NOMO-1 treated with dmso at 0.1 percent for 144 hours (cell line): ENCODE data around the gene RBM19.
A peak's percentile ranks its signal among the peaks of the same experiment; 100 is the strongest.

Experiments used
- DNase-seq: peaks from one replicate; lab custom pipeline; 2025; ENCODE audit not compliant: unreplicated experiment; lab: John Stamatoyannopoulos, UW

The RBM19 gene

GRCh38 chr12:113932381-113933196 is 33.5 kb downstream of the RBM19 start:
- no peak for DNase-seq

- no peak for DNase-seq
These were observed 34.6 kb downstream of the RBM19 start for GRCh38 chr12:113931517-113931916.

DNA sequence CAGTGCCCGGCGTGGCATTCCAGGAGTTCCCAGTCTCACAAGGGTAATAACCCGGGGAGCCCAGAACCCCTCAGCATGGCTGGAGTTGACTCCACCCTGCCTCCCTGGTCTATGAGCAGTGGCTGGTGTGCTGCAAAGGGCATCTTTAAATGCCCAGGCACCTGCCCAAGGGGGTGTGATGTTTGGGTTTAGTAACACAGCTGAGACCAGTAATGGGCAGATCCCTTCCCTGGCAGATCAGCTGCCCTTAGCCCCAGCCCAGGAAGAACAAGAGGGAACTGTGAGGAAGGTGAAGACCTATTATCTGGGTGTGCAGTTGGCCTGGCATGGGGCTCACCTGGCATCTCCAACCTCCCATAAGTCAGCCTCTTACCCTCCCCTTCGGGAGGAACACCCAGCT is 35.9 kb downstream of the RBM19 start:
- DNase-seq = no peak

DNA sequence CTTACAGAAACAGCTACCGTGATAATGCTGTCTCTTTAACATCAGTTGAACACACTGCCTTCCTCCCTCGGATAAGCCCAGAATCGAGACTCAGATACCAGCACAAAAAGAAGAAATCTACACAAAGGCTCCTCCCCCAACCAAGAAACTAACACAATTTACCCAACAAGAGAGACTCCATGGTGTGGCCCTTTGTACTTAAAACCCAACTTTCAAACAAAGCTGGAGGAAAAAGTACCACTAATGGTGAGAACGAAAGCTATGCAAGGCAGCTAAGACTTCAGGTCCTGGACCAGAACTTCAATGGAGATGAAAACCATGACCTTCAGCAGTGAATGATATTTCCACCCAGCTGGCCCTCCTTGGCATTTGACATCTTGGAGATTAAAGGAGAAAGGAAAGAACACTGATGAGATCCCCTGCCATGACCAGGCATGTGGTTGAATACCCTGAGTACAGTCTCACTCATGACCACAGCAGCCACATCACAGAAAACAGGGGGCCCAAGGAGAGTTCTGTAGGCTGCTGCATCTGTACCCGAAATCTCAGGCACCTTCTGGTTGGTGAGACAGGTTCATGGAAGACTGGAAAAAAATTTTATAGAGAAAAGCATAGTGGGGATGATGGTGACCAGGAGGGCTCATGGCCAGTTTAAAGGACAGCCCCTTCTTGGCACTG is 36.7 kb downstream of the RBM19 start:
- no peak for DNase-seq

DNA sequence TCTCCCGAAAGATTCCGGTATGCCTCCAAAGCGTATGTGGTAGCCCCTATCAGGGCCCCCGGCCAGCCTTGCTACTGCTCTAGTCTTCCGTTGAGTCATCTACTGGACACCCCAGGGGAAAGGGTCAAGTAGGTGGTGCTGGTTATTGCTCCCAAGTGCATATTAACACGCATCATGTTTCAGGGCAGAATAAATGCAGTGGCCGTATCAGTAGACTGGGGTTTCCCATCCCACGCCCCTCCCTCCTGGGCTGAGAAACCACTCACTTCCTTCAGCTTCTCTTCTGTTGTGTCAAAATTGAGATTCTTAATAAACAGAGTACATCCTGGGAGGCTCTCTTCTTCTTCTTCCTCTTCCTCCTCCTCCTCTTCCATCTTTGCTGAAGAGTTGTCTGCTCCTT is 39.3 kb downstream of the RBM19 start:
- no peak for DNase-seq

- no peak for DNase-seq
These were observed 41.8 kb downstream of the RBM19 start for GRCh38 chr12:113924341-113924740.

- DNase-seq = no peak
These were observed 42.9 kb downstream of the RBM19 start for GRCh38 chr12:113923251-113923650.

DNA sequence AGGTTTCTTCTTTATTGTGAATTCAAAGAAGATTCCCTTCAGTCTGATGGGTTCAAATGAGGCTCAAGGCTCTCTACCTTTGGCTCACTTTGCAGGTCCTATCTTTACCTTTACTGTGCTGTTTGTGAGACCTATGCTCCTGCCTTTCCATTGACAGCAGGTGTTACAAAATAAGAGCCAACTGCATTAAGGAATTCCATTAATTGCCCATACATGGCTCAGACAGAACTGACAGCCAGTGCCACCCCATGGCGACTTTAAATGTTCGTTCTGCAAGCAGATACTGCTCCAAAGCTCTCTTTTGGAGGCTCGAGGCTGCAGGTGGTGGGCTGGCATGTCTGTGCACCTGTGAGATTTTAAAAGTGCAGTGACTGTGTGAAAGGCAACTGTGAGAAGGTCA is 44.7 kb downstream of the RBM19 start:
- DNase-seq = no peak

GRCh38 chr12:113919791-113920190 is 46.3 kb downstream of the RBM19 start:
- DNase-seq = no peak

DNA sequence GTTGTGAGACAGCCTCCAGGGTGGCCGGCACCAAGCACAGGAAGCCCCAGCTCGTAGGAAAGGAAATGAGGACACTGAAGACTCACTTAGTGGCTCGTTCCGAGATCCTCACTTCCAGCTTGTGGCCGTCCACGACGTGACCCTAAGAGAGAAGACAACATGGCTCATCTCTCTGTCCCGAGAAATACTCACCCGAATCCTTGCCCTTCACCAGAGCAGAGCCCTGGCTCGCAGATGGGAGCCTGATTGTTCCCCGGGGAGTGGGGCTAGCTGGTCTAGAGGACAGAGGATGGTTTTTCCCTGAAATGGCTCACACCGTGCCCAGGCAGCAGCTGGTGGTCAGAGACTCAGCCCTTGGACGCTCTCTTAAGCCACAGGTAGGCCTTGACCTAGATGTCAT is 47.8 kb downstream of the RBM19 start:
- DNase-seq = no peak

- no peak for DNase-seq
These were observed 48.7 kb downstream of the RBM19 start for GRCh38 chr12:113917393-113917792.

- no peak for DNase-seq
These were observed 51.3 kb downstream of the RBM19 start for GRCh38 chr12:113914806-113915205.

DNA sequence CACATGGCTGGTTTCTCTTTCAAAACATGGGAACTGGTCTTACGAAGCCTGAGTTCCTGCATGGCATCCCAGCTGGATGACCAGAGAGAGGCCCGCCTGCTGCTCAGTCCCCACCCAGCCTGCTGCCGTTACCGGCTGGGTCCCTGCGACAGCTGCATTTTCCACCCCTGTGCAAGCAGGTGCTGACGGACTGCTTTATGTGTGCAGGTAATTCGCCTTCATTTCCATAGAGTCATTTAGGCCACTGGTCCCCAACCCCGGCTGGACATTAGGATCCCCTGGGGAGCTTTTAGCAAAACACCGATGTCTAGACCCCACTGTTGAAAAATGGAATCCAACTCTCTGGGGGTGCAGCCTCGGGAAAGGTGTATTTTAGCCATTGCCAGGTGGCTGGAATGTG is 51.9 kb downstream of the RBM19 start:
- no peak for DNase-seq

DNA sequence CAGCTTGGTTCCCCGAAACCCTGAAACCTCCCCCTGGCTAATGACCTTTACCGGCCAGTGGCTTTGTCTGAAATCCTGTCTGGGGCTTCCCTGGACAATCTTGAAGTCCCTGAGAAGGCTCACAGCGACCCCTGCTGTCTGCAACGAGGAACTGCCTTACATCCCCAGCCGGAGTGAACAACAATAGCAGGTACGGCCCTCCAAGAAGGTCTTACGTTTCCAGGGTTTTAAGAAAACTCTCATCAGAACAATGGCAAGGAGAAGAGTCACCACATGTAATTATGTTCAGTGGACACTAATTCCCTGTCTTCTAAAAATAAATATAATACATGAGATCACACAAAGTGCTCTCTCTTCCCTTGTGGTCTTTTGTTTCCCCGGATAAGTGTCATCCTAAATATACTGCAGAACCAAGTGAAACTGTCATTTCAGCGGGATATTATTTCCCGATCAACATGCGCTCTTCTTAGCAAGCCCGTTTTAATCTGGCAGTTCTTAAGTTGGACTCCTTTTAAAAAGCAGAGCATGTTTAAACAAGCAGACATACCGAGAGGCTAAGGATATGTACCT is 53.3 kb downstream of the RBM19 start:
- DNase-seq = peak; percentile 11

DNA sequence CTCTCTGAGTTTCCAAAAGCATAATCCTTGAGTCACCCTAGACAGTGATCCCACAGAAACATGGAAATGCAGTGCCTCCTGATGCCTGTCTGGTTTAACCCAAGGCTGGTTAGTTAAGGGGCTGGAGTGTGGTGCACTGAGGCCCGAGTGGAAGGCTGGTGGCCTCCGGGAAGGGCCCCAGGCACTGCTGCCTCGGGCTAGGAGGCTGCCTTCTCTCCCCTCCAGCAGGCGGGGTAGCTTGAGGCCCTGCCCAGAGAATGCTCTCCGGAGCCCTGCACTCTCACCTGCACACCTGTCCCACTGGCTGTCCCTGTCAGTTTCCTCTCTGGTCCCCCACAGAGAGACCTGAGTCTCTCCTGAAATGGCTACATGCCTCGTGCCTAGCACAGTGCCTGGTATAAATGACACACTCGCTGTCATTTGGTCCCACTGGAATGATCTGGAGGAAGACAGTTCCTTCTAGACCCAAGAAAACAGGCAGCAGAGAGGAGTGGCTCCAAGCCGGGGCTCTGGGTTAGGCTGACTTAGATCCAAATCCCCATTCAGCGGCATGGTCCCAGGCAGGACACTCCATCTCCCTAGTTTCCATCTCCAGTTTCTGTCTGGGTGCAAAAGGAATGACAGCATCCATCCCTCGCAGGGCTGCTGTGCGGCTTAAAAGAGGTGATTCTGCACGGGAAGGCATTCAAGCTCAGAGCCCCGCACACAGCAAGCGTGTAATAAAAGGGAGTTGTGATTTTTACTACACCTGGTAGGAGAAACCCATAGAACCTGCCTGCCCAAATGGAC is 54.0 kb downstream of the RBM19 start:
- no peak for DNase-seq

- DNase-seq = no peak
These were observed 55.3 kb downstream of the RBM19 start for GRCh38 chr12:113910751-113911272.

- DNase-seq = no peak
These were observed 56.2 kb downstream of the RBM19 start for GRCh38 chr12:113909776-113910420.

DNA sequence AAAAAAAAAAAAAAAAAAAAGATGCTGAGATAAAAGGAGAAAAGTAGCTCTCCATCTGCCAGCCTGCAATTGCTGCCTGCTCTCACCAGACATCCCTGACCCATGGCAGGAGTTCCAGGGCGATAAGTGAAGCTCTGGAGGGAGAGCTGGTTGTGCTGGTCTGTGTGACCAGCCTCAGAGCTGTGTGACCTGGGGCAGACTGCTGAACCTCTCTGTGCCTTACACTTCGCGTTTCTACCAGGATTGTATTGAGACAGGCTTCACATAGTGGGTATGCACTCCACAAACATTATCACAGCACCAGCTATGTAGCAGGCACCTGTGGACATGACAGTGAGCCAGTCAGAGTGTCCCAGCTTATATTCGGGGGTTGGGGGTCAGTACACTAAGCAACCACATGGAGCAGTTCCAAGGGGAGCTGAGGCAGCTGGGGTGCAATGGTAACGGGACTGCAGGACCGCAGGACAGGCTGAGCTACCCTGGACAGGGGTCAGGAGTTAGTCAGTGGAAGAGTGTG is 57.5 kb downstream of the RBM19 start:
- DNase-seq = no peak

GRCh38 chr12:113907446-113908180 is 58.5 kb downstream of the RBM19 start:
- no peak for DNase-seq
